BLaER1 (cell line): Measurements from ENCODE around the gene MAD1L1.

ENCODE experiments used
- H3K27ac ChIP-seq: shearing (Covaris generic); formaldehyde crosslinking; 2 replicates; pipeline ENCODE4 v1.8.1; 2022
- H3K27me3 ChIP-seq: shearing (Covaris generic); formaldehyde crosslinking; 2 replicates; pipeline ENCODE4 v1.8.1; 2022
- H3K36me3 ChIP-seq: shearing (Covaris generic); formaldehyde crosslinking; 2 replicates; pipeline ENCODE4 v1.8.1; 2022
- H3K4me1 ChIP-seq: shearing (Covaris generic); formaldehyde crosslinking; 2 replicates; pipeline ENCODE4 v1.8.1; 2022
- H3K4me2 ChIP-seq: shearing (Covaris generic); formaldehyde crosslinking; 2 replicates; pipeline ENCODE4 v1.8.1; 2022
- H3K4me3 ChIP-seq: shearing (Covaris generic); formaldehyde crosslinking; 2 replicates; pipeline ENCODE4 v1.8.1; 2022
- H3K9ac ChIP-seq: shearing (Covaris generic); formaldehyde crosslinking; 2 replicates; pipeline ENCODE4 v1.8.1; 2022
- H3K9me3 ChIP-seq: shearing (Covaris generic); formaldehyde crosslinking; 2 replicates; pipeline ENCODE4 v1.8.1; 2022
- H4K20me1 ChIP-seq: shearing (Covaris generic); formaldehyde crosslinking; 2 replicates; pipeline ENCODE4 v1.8.1; 2022
- Cebpa-rat ChIP-seq: shearing (Covaris generic); IDR thresholded peaks from 2 replicates; pipeline ENCODE4 v1.8.1; 2022

The MAD1L1 gene

GRCh38 chr7:2220030-2220429 is 12.7 kb downstream of the MAD1L1 start:
- peaks cover 72% of the 10 kb centered on the region for H4K20me1 ChIP-seq
- no peak for TF ChIP-seq Cebpa-rat
- no peak overlapping the region for H3K4me3 ChIP-seq
- peaks cover 14% of the 10 kb centered on the region for H3K4me1 ChIP-seq
- no peaks in the 10 kb centered on the region for H3K9me3 ChIP-seq
- H3K36me3 ChIP-seq: peaks cover 98% of the 10 kb centered on the region
- H3K9ac ChIP-seq: no peak overlapping the region
- no peaks in the 10 kb centered on the region for H3K27me3 ChIP-seq
- no peak overlapping the region for H3K4me2 ChIP-seq
- H3K27ac ChIP-seq: no peak overlapping the region

DNA sequence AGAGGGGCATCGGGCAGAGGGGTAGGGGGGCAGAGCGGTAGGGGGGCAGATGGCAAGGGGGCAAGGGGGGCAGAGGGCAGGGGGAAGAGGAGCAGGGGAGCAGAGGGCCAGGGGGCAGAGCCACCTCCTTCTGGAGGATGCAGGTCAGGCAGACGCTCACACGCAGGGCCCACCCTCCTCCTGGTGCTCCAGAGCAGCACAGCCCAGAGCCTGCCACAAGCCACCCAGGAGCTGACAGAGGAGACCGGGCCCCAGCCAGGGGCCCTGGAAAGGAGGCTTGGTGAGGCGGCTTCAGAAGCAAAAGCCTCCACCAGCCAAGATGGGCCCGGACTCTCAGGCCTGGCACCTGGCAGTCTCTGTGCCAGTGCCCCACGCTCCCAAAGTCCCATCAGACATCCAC is 13.1 kb downstream of the MAD1L1 start:
- Histone ChIP-seq H3K27ac (no peak overlapping the region), H3K4me1 (peaks cover 14% of the 10 kb centered on the region), H3K36me3 (peaks cover 98% of the 10 kb centered on the region), H3K4me3 (no peak overlapping the region), H4K20me1 (peaks cover 68% of the 10 kb centered on the region), H3K27me3 (no peaks in the 10 kb centered on the region), H3K9ac (no peak overlapping the region), H3K9me3 (no peaks in the 10 kb centered on the region), H3K4me2 (no peak overlapping the region)
- TF ChIP-seq Cebpa-rat: no peak

GRCh38 chr7:2219136-2219535 is 13.6 kb downstream of the MAD1L1 start:
- no peak for TF ChIP-seq Cebpa-rat
- H4K20me1 ChIP-seq: peaks cover 65% of the 10 kb centered on the region
- H3K4me2 ChIP-seq: no peak overlapping the region
- H3K9ac ChIP-seq: no peak overlapping the region
- H3K27ac ChIP-seq: no peak overlapping the region
- no peaks in the 10 kb centered on the region for H3K27me3 ChIP-seq
- no peaks in the 10 kb centered on the region for H3K9me3 ChIP-seq
- peaks cover 14% of the 10 kb centered on the region for H3K4me1 ChIP-seq
- no peak overlapping the region for H3K4me3 ChIP-seq
- peaks cover 98% of the 10 kb centered on the region for H3K36me3 ChIP-seq

GRCh38 chr7:2218444-2218785 is 14.3 kb downstream of the MAD1L1 start:
- Histone ChIP-seq H3K9me3 (no peaks in the 10 kb centered on the region), H3K9ac (no peak overlapping the region), H3K27me3 (no peaks in the 10 kb centered on the region), H3K36me3 (peaks cover 98% of the 10 kb centered on the region), H3K27ac (no peak overlapping the region), H3K4me2 (no peak overlapping the region), H4K20me1 (peaks cover 65% of the 10 kb centered on the region), H3K4me3 (no peak overlapping the region), H3K4me1 (peaks cover 14% of the 10 kb centered on the region)
- TF ChIP-seq Cebpa-rat: no peak

DNA sequence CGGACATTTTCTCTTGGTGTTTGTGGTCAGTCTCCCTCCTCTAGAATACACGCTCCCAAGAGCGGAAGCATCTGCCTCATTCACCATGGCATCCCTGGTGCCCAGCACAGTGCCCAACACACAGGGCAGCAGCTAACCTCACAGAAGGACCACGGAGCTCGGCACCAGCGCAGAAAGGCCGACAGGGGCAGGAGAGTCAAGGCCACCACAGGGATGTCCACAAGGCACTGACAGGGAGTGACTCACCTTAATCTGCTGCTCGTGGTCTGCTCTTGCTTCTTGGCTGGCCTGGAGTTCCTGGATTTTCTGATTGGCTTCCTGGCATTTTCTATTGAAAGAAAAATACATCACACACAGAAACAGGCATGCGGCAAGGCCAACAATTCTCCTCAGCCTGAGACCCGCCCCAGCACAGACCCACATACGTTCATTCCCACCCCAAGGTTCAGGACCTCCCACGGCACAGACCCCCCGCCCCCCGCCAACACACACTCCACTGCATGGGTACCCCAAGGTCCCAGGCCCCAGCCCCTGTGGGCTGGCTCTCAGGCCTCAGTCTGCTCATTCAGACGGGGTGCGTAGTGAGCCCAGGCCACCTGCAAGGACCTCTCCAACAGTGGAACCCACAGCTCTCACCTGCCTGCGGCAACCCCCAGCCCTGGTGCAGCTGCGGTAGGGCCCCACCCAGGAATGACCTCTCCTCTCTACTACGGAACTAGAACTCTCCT is 14.9 kb downstream of the MAD1L1 start:
- TF ChIP-seq Cebpa-rat: no peak
- Histone ChIP-seq H3K9ac (no peak overlapping the region), H3K27ac (no peak overlapping the region), H3K36me3 (peaks cover 98% of the 10 kb centered on the region), H4K20me1 (peaks cover 65% of the 10 kb centered on the region), H3K27me3 (no peaks in the 10 kb centered on the region), H3K4me1 (peaks cover 14% of the 10 kb centered on the region), H3K4me3 (no peak overlapping the region), H3K4me2 (peak overlapping the region; percentile 47), H3K9me3 (no peaks in the 10 kb centered on the region)

GRCh38 chr7:2217206-2217605 is 15.5 kb downstream of the MAD1L1 start:
- Histone ChIP-seq H3K36me3 (peaks cover 98% of the 10 kb centered on the region), H3K27me3 (no peaks in the 10 kb centered on the region), H3K4me1 (peaks cover 14% of the 10 kb centered on the region), H3K27ac (0 out of 2 replicates have a peak overlapping the region, but pooled peaks have one; percentile 3), H4K20me1 (peaks cover 60% of the 10 kb centered on the region), H3K4me3 (no peak overlapping the region), H3K9me3 (no peaks in the 10 kb centered on the region), H3K4me2 (peak overlapping the region; percentile 47), H3K9ac (peak overlapping the region; percentile 50)
- TF ChIP-seq Cebpa-rat: no peak

- Histone ChIP-seq H3K36me3 (peaks cover 98% of the 10 kb centered on the region), H4K20me1 (peaks cover 62% of the 10 kb centered on the region), H3K27ac (no peak overlapping the region), H3K4me1 (peaks cover 14% of the 10 kb centered on the region), H3K4me2 (no peak overlapping the region), H3K9me3 (no peaks in the 10 kb centered on the region), H3K4me3 (no peak overlapping the region), H3K9ac (0 out of 2 replicates have a peak overlapping the region, but pooled peaks have one; percentile 50), H3K27me3 (no peaks in the 10 kb centered on the region)
- no peak for TF ChIP-seq Cebpa-rat
Measured at GRCh38 chr7:2215851-2216250, 16.9 kb downstream of the MAD1L1 start.

- peaks cover 20% of the 10 kb centered on the region for H3K4me1 ChIP-seq
- TF ChIP-seq Cebpa-rat: no peak
- H3K4me2 ChIP-seq: no peak overlapping the region
- H3K27ac ChIP-seq: no peak overlapping the region
- no peaks in the 10 kb centered on the region for H3K9me3 ChIP-seq
- H4K20me1 ChIP-seq: peaks cover 62% of the 10 kb centered on the region
- H3K27me3 ChIP-seq: no peaks in the 10 kb centered on the region
- H3K4me3 ChIP-seq: no peak overlapping the region
- H3K36me3 ChIP-seq: peaks cover 95% of the 10 kb centered on the region
- H3K9ac ChIP-seq: no peak overlapping the region
Measured at GRCh38 chr7:2214636-2215035, 18.1 kb downstream of the MAD1L1 start.

DNA sequence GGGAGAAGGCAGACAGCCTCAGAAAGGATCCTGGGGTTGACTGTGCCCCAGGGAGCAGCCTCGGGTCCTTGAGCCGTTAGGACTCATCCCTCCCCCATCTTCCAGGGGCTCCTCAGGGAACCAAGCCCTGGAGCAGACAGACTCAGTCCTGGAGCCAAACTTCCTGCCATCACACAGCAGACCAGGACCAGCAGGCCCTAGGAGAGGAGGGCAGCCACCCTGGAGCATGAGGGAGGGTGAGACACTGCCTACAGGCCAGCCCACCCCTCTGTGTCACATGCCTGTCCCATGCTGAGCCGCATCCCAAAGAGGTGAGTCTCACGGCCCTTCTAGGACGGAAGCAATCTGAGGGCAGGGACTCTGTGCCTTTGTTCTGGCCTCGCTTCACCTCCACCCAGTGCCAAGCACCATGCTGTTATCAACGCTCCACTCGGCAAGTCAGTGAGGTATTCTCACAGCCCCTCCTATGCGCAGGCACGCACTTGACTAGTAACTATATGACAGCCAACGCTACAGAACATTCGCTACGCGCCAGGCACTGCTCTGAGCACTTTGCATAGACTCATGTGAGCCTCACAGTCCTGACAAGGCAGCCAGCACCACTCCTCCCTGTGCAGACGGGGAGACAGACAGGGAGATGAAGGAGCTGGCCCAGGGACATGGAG is 19.1 kb downstream of the MAD1L1 start:
- Histone ChIP-seq H3K36me3 (peaks cover 91% of the 10 kb centered on the region), H3K4me2 (no peak overlapping the region), H3K9me3 (no peaks in the 10 kb centered on the region), H3K4me1 (peaks cover 29% of the 10 kb centered on the region), H4K20me1 (peaks cover 66% of the 10 kb centered on the region), H3K4me3 (no peak overlapping the region), H3K27me3 (no peaks in the 10 kb centered on the region), H3K27ac (0 out of 2 replicates have a peak overlapping the region, but pooled peaks have one; percentile 9), H3K9ac (no peak overlapping the region)
- TF ChIP-seq Cebpa-rat: no peak

DNA sequence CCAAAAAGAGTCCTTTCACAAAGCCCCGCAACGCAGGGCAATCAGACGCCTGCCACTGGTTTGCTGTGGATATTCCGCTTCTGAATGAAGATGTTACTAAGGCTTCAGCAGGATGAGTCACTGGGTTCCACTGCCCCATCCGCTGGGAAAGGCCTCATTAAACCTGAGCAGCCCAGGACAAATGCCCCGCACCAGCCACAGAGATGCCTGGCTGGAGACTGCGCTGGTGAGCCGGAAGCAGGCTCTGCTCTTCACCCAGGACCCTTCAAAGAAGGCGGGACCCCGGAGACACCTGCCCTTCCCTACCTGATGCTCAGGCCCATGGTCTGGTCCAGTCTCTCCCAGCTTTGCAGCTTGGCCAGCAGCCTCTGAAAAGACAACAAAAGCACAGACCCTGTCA is 19.8 kb downstream of the MAD1L1 start:
- no peak overlapping the region for H3K4me3 ChIP-seq
- H3K4me2 ChIP-seq: no peak overlapping the region
- H3K27me3 ChIP-seq: no peaks in the 10 kb centered on the region
- no peak overlapping the region for H3K9ac ChIP-seq
- peaks cover 91% of the 10 kb centered on the region for H3K36me3 ChIP-seq
- H3K27ac ChIP-seq: no peak overlapping the region
- no peak for TF ChIP-seq Cebpa-rat
- no peaks in the 10 kb centered on the region for H3K9me3 ChIP-seq
- H3K4me1 ChIP-seq: peaks cover 37% of the 10 kb centered on the region
- peaks cover 67% of the 10 kb centered on the region for H4K20me1 ChIP-seq
